Testis (tissue), 2 donors: ENCODE results near the gene TNFRSF6B.

ENCODE experiments used
- POLR2A ChIP-seq: fragments of 450-650 bp; IDR thresholded peaks from one replicate; pipeline ENCODE4 v1.6.1; 2017; ENCODE audit warnings: antibody characterized with exemption, mild to moderate bottlenecking, moderate library complexity
- TF ChIP-seq, protein P1 (sequence below), 3 experiments: fragments of 450-650 bp in 2 of 3; fragments of 200-600 bp in 1 of 3; sonication (generic) in 1 of 3; IDR thresholded peaks; one replicate each; pipeline ENCODE4 v1.5.1; 2016 to 2019; ENCODE audit warnings: antibody characterized with exemption in 3 of 3, mild to moderate bottlenecking in 2 of 3, moderate library complexity in 1 of 3

GRCh38 chr20:63663332-63664066 lies 33.0 kb upstream of the TNFRSF6B start:
- TF ChIP-seq, protein P1, sequence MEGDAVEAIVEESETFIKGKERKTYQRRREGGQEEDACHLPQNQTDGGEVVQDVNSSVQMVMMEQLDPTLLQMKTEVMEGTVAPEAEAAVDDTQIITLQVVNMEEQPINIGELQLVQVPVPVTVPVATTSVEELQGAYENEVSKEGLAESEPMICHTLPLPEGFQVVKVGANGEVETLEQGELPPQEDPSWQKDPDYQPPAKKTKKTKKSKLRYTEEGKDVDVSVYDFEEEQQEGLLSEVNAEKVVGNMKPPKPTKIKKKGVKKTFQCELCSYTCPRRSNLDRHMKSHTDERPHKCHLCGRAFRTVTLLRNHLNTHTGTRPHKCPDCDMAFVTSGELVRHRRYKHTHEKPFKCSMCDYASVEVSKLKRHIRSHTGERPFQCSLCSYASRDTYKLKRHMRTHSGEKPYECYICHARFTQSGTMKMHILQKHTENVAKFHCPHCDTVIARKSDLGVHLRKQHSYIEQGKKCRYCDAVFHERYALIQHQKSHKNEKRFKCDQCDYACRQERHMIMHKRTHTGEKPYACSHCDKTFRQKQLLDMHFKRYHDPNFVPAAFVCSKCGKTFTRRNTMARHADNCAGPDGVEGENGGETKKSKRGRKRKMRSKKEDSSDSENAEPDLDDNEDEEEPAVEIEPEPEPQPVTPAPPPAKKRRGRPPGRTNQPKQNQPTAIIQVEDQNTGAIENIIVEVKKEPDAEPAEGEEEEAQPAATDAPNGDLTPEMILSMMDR (IDR thresholded peaks at IDR 0.05): no peak
- TF ChIP-seq POLR2A: no peak
